Peyer's patch (tissue), 4 donors: Measurements from ENCODE around the gene DCLK2.

Experiments used
- POLR2A ChIP-seq, 2 donors: fragments of 450-650 bp; IDR thresholded peaks; one replicate each; pipeline ENCODE4 v1.5.1; 2017; ENCODE audit warnings: antibody characterized with exemption in 2 of 2, mild to moderate bottlenecking in 2 of 2, moderate library complexity in 2 of 2
- TF ChIP-seq, protein P1 (sequence below), 6 experiments: fragments of 450-650 bp in 4 of 6; fragments of 200-600 bp in 2 of 6; sonication (generic) in 1 of 6; IDR thresholded peaks; one replicate each; pipeline ENCODE4 v1.5.1; 2017 to 2019; ENCODE audit warnings: antibody characterized with exemption in 6 of 6, mild to moderate bottlenecking in 3 of 6, moderate library complexity in 1 of 6

DNA sequence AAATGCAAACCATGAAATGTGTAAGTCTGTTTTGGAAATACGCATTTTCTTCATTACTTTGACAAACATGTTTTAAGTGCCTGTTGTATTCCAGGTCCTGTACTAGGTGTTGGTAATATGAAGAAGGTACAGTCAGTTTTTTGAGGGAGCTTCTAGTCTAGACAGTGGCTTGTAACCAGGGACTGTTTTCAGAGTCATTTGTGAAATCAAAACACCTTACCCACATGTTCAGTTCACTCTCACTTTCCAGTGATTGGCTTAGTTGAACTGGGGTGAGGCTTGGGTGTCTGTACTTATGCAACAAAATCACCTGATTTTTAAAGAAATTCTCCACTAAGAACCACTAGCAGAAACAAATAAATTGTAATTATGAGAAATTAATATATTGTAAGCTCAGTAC, 16.4 kb downstream of the DCLK2 start:
- TF ChIP-seq, protein P1, sequence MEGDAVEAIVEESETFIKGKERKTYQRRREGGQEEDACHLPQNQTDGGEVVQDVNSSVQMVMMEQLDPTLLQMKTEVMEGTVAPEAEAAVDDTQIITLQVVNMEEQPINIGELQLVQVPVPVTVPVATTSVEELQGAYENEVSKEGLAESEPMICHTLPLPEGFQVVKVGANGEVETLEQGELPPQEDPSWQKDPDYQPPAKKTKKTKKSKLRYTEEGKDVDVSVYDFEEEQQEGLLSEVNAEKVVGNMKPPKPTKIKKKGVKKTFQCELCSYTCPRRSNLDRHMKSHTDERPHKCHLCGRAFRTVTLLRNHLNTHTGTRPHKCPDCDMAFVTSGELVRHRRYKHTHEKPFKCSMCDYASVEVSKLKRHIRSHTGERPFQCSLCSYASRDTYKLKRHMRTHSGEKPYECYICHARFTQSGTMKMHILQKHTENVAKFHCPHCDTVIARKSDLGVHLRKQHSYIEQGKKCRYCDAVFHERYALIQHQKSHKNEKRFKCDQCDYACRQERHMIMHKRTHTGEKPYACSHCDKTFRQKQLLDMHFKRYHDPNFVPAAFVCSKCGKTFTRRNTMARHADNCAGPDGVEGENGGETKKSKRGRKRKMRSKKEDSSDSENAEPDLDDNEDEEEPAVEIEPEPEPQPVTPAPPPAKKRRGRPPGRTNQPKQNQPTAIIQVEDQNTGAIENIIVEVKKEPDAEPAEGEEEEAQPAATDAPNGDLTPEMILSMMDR (IDR thresholded peaks at IDR 0.05): no peak
- TF ChIP-seq POLR2A (IDR thresholded peaks at IDR 0.05): no peak
